H9 (cell line): ENCODE measurements around the gene SMO. TPM values are rescaled to one million over a fixed set of nuclear protein-coding genes. Genes with fewer than 3 reads are reported as not detected.

Experiments used
- DNase-seq: peaks from one replicate; pipeline ENCODE4 v3.0.0-alpha.2; 2017
- H2AFZ ChIP-seq: one replicate; pipeline ENCODE4 v1.6.1; 2013; ENCODE audit warnings: mild to moderate bottlenecking, low read length, control low read depth, moderate library complexity
- H2AK5ac ChIP-seq: 2 replicates; pipeline ENCODE4 v1.6.1; 2013; ENCODE audit warnings: low read length, control low read depth, mixed read lengths; ENCODE audit not compliant: insufficient read length
- H2BK120ac ChIP-seq: one replicate; pipeline ENCODE4 v1.6.1; 2013; ENCODE audit warnings: low read depth, mild to moderate bottlenecking, low read length, control low read depth, inconsistent platforms; ENCODE audit not compliant: poor library complexity, severe bottlenecking
- H2BK12ac ChIP-seq: 2 replicates; pipeline ENCODE4 v1.6.1; 2013; ENCODE audit warnings: low read length, control low read depth, mixed read lengths, low read depth; ENCODE audit not compliant: insufficient read length
- H2BK15ac ChIP-seq: 2 replicates; pipeline ENCODE4 v1.6.1; 2013; ENCODE audit warnings: low read depth, low read length, control low read depth
- H2BK20ac ChIP-seq: one replicate; pipeline ENCODE4 v1.6.1; 2013; ENCODE audit warnings: low read depth, mild to moderate bottlenecking, low read length, control low read depth, inconsistent platforms; ENCODE audit not compliant: poor library complexity, severe bottlenecking
- H2BK5ac ChIP-seq: 2 replicates; pipeline ENCODE4 v1.6.1; 2013; ENCODE audit warnings: low read length, control low read depth, mixed read lengths; ENCODE audit not compliant: insufficient read length
- H3K14ac ChIP-seq: 2 replicates; pipeline ENCODE4 v1.6.1; 2013; ENCODE audit warnings: low read length, control low read depth; ENCODE audit not compliant: insufficient read depth
- H3K18ac ChIP-seq: 2 replicates; pipeline ENCODE4 v1.6.1; 2013; ENCODE audit warnings: low read depth, mild to moderate bottlenecking, mixed read lengths, low read length, control low read depth; ENCODE audit not compliant: insufficient read length
- H3K23ac ChIP-seq: 2 replicates; pipeline ENCODE4 v1.6.1; 2013; ENCODE audit warnings: low read length, control low read depth, mixed read lengths, low read depth; ENCODE audit not compliant: insufficient read length
- H3K23me2 ChIP-seq: 2 replicates; pipeline ENCODE4 v1.6.1; 2013; ENCODE audit warnings: low read depth, mild to moderate bottlenecking, mixed read lengths, low read length, control low read depth; ENCODE audit not compliant: insufficient read length, poor library complexity, severe bottlenecking
- H3K27ac ChIP-seq: 2 replicates; pipeline ENCODE4 v1.5.1; 2013; ENCODE audit warnings: low read length, control low read depth, mixed read lengths, low read depth; ENCODE audit not compliant: insufficient read length
- H3K27me3 ChIP-seq: 2 replicates; pipeline ENCODE4 v1.6.1; 2013; ENCODE audit warnings: low read length, control low read depth, inconsistent platforms; ENCODE audit not compliant: insufficient read depth
- H3K4ac ChIP-seq: 2 replicates; pipeline ENCODE4 v1.6.1; 2013; ENCODE audit warnings: low read depth, mild to moderate bottlenecking, control low read depth, inconsistent platforms, low read length, moderate library complexity
- H3K4me1 ChIP-seq: 2 replicates; pipeline ENCODE4 v1.6.1; 2013; ENCODE audit warnings: low read length, control low read depth, inconsistent platforms; ENCODE audit not compliant: insufficient read depth
- H3K4me2 ChIP-seq: 2 replicates; pipeline ENCODE4 v1.6.1; 2013; ENCODE audit warnings: low read length, control low read depth, mixed read lengths; ENCODE audit not compliant: insufficient read length, insufficient read depth
- H3K56ac ChIP-seq: 2 replicates; pipeline ENCODE4 v1.6.1; 2013; ENCODE audit warnings: low read depth, mild to moderate bottlenecking, mixed read lengths, low read length, control low read depth; ENCODE audit not compliant: insufficient read length
- H3K79me1 ChIP-seq: 2 replicates; pipeline ENCODE4 v1.6.1; 2013; ENCODE audit warnings: low read depth, mild to moderate bottlenecking, moderate library complexity, low read length, control low read depth, inconsistent platforms; ENCODE audit not compliant: insufficient read depth, poor library complexity, severe bottlenecking
- H3K79me2 ChIP-seq: 2 replicates; pipeline ENCODE4 v1.6.1; 2013; ENCODE audit warnings: low read length, control low read depth, inconsistent platforms; ENCODE audit not compliant: insufficient read depth
- H3K9ac ChIP-seq: 2 replicates; pipeline ENCODE4 v1.6.1; 2013; ENCODE audit warnings: low read length, control low read depth, mixed read lengths; ENCODE audit not compliant: insufficient read length; ENCODE audit errors: extremely low read depth
- H3K9me3 ChIP-seq: one replicate; pipeline ENCODE4 v1.6.1; 2013; ENCODE audit warnings: low read depth, low read length, inconsistent platforms; ENCODE audit not compliant: control insufficient read depth
- H3T11ph ChIP-seq: one replicate; pipeline ENCODE4 v1.6.1; 2013; ENCODE audit warnings: mild to moderate bottlenecking, low read length, control low read depth, inconsistent platforms
- H4K20me1 ChIP-seq: one replicate; pipeline ENCODE4 v1.6.1; 2013; ENCODE audit not compliant: control insufficient read depth, insufficient read length, insufficient read depth
- H4K5ac ChIP-seq: 2 replicates; pipeline ENCODE4 v1.6.1; 2013; ENCODE audit warnings: low read depth, mild to moderate bottlenecking, mixed read lengths, low read length, control low read depth; ENCODE audit not compliant: insufficient read length
- H4K8ac ChIP-seq: replicated peaks from 2 replicates; pipeline ENCODE4 v1.6.1; 2013; ENCODE audit warnings: low read length, control low read depth, mixed read lengths, low read depth; ENCODE audit not compliant: insufficient read length
- H4K91ac ChIP-seq: 2 replicates; pipeline ENCODE4 v1.6.1; 2013; ENCODE audit warnings: low read depth, mild to moderate bottlenecking, moderate library complexity, mixed read lengths, low read length, control low read depth; ENCODE audit not compliant: insufficient read length
- H3K27ac Mint-ChIP-seq, 3 experiments: 2 replicates in 2 of 3; 3 replicates in 1 of 3; pipeline ENCODE4 v1.8.0; 2020 to 2021; ENCODE audit warnings: mixed read lengths in 3 of 3, mild to moderate bottlenecking in 1 of 3, moderate library complexity in 1 of 3
- H3K27me3 Mint-ChIP-seq: 2 replicates; pipeline ENCODE4 v1.8.0; 2021; ENCODE audit warnings: low read depth, mild to moderate bottlenecking, moderate library complexity, mixed read lengths
- H3K36me3 Mint-ChIP-seq, 3 experiments: 2 replicates in 2 of 3; 3 replicates in 1 of 3; pipeline ENCODE4 v1.8.0; 2020 to 2021; ENCODE audit warnings: low read depth in 3 of 3, mixed read lengths in 3 of 3; ENCODE audit not compliant: insufficient read depth in 1 of 3
- H3K4me1 Mint-ChIP-seq, 2 experiments: 2 replicates each; pipeline ENCODE4 v1.8.0; 2020; ENCODE audit warnings: mixed read lengths in 2 of 2
- H3K4me3 Mint-ChIP-seq, 2 experiments: 2 replicates in 1 of 2; 3 replicates in 1 of 2; pipeline ENCODE4 v1.8.0; 2020 to 2021; ENCODE audit warnings: mild to moderate bottlenecking in 2 of 2, mixed read lengths in 2 of 2, moderate library complexity in 1 of 2
- H3K9me3 Mint-ChIP-seq, 2 experiments: 2 replicates in 1 of 2; 3 replicates in 1 of 2; pipeline ENCODE4 v1.8.0; 2020; ENCODE audit warnings: mild to moderate bottlenecking in 2 of 2, mixed read lengths in 2 of 2, moderate library complexity in 1 of 2
- WGBS: extraction: QIAGEN DNeasy Blood & Tissue Kit; methylation state at CpG from one replicate; pipeline ENCODE4 v1.1.7; 2013; ENCODE audit warnings: missing lambda C conversion rate, low lambda C conversion rate, mixed read lengths; ENCODE audit not compliant: insufficient read length; ENCODE audit errors: extremely low coverage; 5-methylcytosine and 5-hydroxymethylcytosine counted together
- total RNA-seq: library from RNA; stranded (reverse); gene quantifications from 2 replicates; pipeline ENCODE4 v1.2.1, GENCODE V29; 2021
- TF ChIP-seq, protein P1 (sequence below): fragments of 200-600 bp; sonication (generic); conservative IDR thresholded peaks from 3 replicates; pipeline ENCODE4 v1.8.0; 2021; ENCODE audit warnings: antibody characterized with exemption, mild to moderate bottlenecking

Gene SMO
- total RNA-seq, 1 experiment from 2014 or later = 66.8 TPM

GRCh38 chr7:129209067-129209926, 20.9 kb downstream of the SMO start:
- Histone ChIP-seq H2BK120ac (no peak overlapping the region), H2BK20ac (no peak overlapping the region), H4K91ac (no peak overlapping the region), H3K79me2 (no peaks in the 10 kb centered on the region), H3K9me3 (no peaks in the 10 kb centered on the region), H3K4me1 (no peaks in the 10 kb centered on the region), H2BK15ac (no peak overlapping the region), H3K27me3 (no peaks in the 10 kb centered on the region), H2BK12ac (no peak overlapping the region), H3K56ac (no peak overlapping the region), H3K4me2 (no peak overlapping the region), H3K79me1 (no peaks in the 10 kb centered on the region), H3K9ac (no peak overlapping the region), H3K27ac (no peak overlapping the region), H4K5ac (no peak overlapping the region), H4K8ac (no peak overlapping the region), H3K14ac (no peak overlapping the region; the same call in 1 of the 2 replicates), H4K20me1 (no peaks in the 10 kb centered on the region), H3K4ac (no peak overlapping the region), H2AK5ac (no peak overlapping the region), H3K18ac (no peak overlapping the region), H3K23me2 (no peaks in the 10 kb centered on the region), H3K23ac (no peak overlapping the region), H2BK5ac (no peak overlapping the region), H3T11ph (no peak overlapping the region), H2AFZ (no peak overlapping the region)
- no peak overlapping the region for H3K4me3 Mint-ChIP-seq
- H3K27me3 Mint-ChIP-seq = no peaks in the 10 kb centered on the region
- peak overlapping the region in 1 of 3 experiments; percentile 14; a peak in 2 of 7 replicates for H3K27ac Mint-ChIP-seq
- DNase-seq = no peak
- peaks cover 29 to 75% (median 68%) of the 10 kb centered on the region in 3 experiments for H3K36me3 Mint-ChIP-seq
- TF ChIP-seq, protein P1, sequence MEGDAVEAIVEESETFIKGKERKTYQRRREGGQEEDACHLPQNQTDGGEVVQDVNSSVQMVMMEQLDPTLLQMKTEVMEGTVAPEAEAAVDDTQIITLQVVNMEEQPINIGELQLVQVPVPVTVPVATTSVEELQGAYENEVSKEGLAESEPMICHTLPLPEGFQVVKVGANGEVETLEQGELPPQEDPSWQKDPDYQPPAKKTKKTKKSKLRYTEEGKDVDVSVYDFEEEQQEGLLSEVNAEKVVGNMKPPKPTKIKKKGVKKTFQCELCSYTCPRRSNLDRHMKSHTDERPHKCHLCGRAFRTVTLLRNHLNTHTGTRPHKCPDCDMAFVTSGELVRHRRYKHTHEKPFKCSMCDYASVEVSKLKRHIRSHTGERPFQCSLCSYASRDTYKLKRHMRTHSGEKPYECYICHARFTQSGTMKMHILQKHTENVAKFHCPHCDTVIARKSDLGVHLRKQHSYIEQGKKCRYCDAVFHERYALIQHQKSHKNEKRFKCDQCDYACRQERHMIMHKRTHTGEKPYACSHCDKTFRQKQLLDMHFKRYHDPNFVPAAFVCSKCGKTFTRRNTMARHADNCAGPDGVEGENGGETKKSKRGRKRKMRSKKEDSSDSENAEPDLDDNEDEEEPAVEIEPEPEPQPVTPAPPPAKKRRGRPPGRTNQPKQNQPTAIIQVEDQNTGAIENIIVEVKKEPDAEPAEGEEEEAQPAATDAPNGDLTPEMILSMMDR = no peak
- H3K9me3 Mint-ChIP-seq = peaks cover 0 to 4% of the 10 kb centered on the region in 2 experiments; a peak in 3 of 5 replicates
- peaks cover 4 to 5% of the 10 kb centered on the region in 2 experiments for H3K4me1 Mint-ChIP-seq
- no CpG with 5 or more reads among the region's 15 CpGs for WGBS
